K562 (cell line): ENCODE data around the gene DUSP16. TPM values are rescaled to one million over a fixed set of nuclear protein-coding genes. Genes with fewer than 3 reads are reported as not detected.
"Not testable (repeated sequence)": the region's sequence is repeated elsewhere in the genome, so short reads cannot be mapped to it uniquely, and the experiment has no call there.

ENCODE experiments used
- ATAC-seq: fragments of 200-7000 bp; cut with Tn5 transposase; 3 replicates; pipeline ENCODE4 v1.9.1; 2020; ENCODE audit warnings: moderate library complexity
- BruUV-seq: library from RNA; stranded (reverse); fragments of 400-500 nt; replicated peaks from 2 replicates; lab custom pipeline; 2021; lab: Mats Ljungman, UMichigan
- CTCF ChIA-PET: fragments of 300-600 bp; formaldehyde crosslinking; extraction: SDS; loops from one replicate; lab custom pipeline; 2021; ENCODE audit warnings: low intra/inter-chr PET ratio; lab: Yijun Ruan, JAX
- POLR2A ChIA-PET: fragments of 300-600, 350-650 bp; sonication (Branson Sonifier 250); formaldehyde crosslinking; extraction: SDS; loops from one replicate; lab custom pipeline; 2021; ENCODE audit warnings: antibody characterized with exemption, inconsistent platforms; lab: Yijun Ruan, JAX
- DNase-seq, 4 experiments: peaks; one replicate each; pipeline versions ENCODE4 v3.0.0 to v3.0.0-alpha.2; 2011 to 2018; ENCODE audit warnings: low spot score in 3 of 4, mixed read lengths in 3 of 4; ENCODE audit errors: extremely low read depth in 1 of 4
- FAIRE-seq: peaks from 2 replicates; lab custom pipeline; 2011; peaks lifted over from hg19 to GRCh38; lab: Jason Lieb, UNC
- H2AFZ ChIP-seq: 2 replicates; pipeline ENCODE4 v1.6.0; 2011; ENCODE audit warnings: low read depth, low read length, control low read depth, inconsistent platforms
- H3K27ac ChIP-seq: fragments of 200-600 bp; 3 replicates; pipeline ENCODE4 v1.8.0; 2011; ENCODE audit warnings: low read depth, mild to moderate bottlenecking, control low read depth, inconsistent platforms, low read length, moderate library complexity, mixed read lengths; ENCODE audit errors: extremely low read depth
- H3K27me3 ChIP-seq, 2 experiments: fragments of 300-600 bp in 1 of 2; 2 replicates in 1 of 2; 3 replicates in 1 of 2; pipeline versions ENCODE4 v1.6.0 to v1.8.0; 2011; ENCODE audit warnings: inconsistent platforms in 2 of 2, low read length in 2 of 2, mild to moderate bottlenecking in 1 of 2, mixed read lengths in 1 of 2, moderate library complexity in 1 of 2; ENCODE audit not compliant: control insufficient read depth in 2 of 2, insufficient read depth in 2 of 2
- H3K36me3 ChIP-seq: fragments of 300-600 bp; 3 replicates; pipeline ENCODE4 v1.8.0; 2011; ENCODE audit warnings: mild to moderate bottlenecking, low read length, inconsistent platforms; ENCODE audit not compliant: control insufficient read depth, insufficient read depth
- H3K4me1 ChIP-seq, 2 experiments: fragments of 200-600 bp in 1 of 2; replicated peaks in 1 of 2; 2 replicates in 1 of 2; 3 replicates in 1 of 2; pipeline versions ENCODE4 v1.5.1 to v1.8.0; 2011; ENCODE audit warnings: inconsistent platforms in 2 of 2, low read length in 2 of 2, mild to moderate bottlenecking in 1 of 2, mixed read lengths in 1 of 2, moderate library complexity in 1 of 2; ENCODE audit not compliant: control insufficient read depth in 2 of 2, insufficient read depth in 2 of 2
- H3K4me2 ChIP-seq: 2 replicates; pipeline ENCODE4 v1.6.1; 2011; ENCODE audit warnings: low read length, control low read depth, inconsistent platforms, mixed read lengths; ENCODE audit not compliant: insufficient read depth
- H3K4me3 ChIP-seq: fragments of 200-600 bp; sonication (generic), shearing (Covaris generic); 2 replicates; pipeline ENCODE4 v1.5.1; 2016; ENCODE audit warnings: control low read depth, inconsistent platforms
- H3K79me2 ChIP-seq: fragments of 200-600 bp; 3 replicates; pipeline ENCODE4 v1.8.0; 2011; ENCODE audit warnings: low read length, inconsistent platforms; ENCODE audit not compliant: control insufficient read depth, insufficient read depth
- H3K9ac ChIP-seq, 2 experiments: 2 replicates each; pipeline versions ENCODE4 v1.6.0 to v1.6.1; 2011; ENCODE audit warnings: low read depth in 2 of 2, low read length in 2 of 2, control low read depth in 1 of 2, inconsistent platforms in 1 of 2, mild to moderate bottlenecking in 1 of 2, mixed read lengths in 1 of 2; ENCODE audit not compliant: insufficient read depth in 1 of 2
- H3K9me1 ChIP-seq: one replicate; pipeline ENCODE4 v1.6.0; 2011; ENCODE audit warnings: inconsistent platforms, mild to moderate bottlenecking, low read length, moderate library complexity; ENCODE audit not compliant: control insufficient read depth, insufficient read depth
- H3K9me3 ChIP-seq: replicated peaks from 2 replicates; pipeline ENCODE4 v1.5.1; 2011; ENCODE audit warnings: low read depth, low read length, inconsistent platforms; ENCODE audit not compliant: control insufficient read depth, insufficient read depth
- H4K20me1 ChIP-seq: replicated peaks from 2 replicates; pipeline ENCODE4 v1.6.1; 2011; ENCODE audit warnings: low read length, inconsistent platforms, mixed read lengths; ENCODE audit not compliant: control insufficient read depth, insufficient read depth
- ADNP ChIP-seq: fragments of 200-800 bp; sonication (Bioruptor generic); IDR thresholded peaks from 2 replicates; pipeline ENCODE4 v1.6.1; 2016; ENCODE audit warnings: missing genetic modification characterization, missing compliant biosample characterization
- ATF4 ChIP-seq: fragments of 450-650 bp; formaldehyde crosslinking; IDR thresholded peaks from 2 replicates; pipeline ENCODE4 v1.4.0; 2022; ENCODE audit warnings: mild to moderate bottlenecking, moderate library complexity
- MEF2D ChIP-seq: conservative IDR thresholded peaks from 2 replicates; pipeline ENCODE4 v1.6.1; 2016; ENCODE audit warnings: low read depth, missing genetic modification characterization, missing compliant biosample characterization
- MYNN ChIP-seq, 2 experiments: sonication (generic); formaldehyde crosslinking in 1 of 2; IDR thresholded peaks; 2 replicates each; pipeline versions ENCODE4 v1.5.0 to v1.6.1; 2016 to 2020; ENCODE audit warnings: antibody characterized with exemption in 1 of 2, missing genetic modification reagents in 1 of 2
- PHF8 ChIP-seq: fragments of 200-600 bp; sonication (generic); IDR thresholded peaks from 2 replicates; pipeline ENCODE4 v1.6.1; 2012; ENCODE audit warnings: mixed run types, mild to moderate bottlenecking, inconsistent platforms, low read length, moderate library complexity, borderline replicate concordance
- POLR2AphosphoS2 ChIP-seq: IDR thresholded peaks from 2 replicates; pipeline ENCODE4 v1.6.1; 2012; ENCODE audit warnings: low read length, improper control_type of control experiment
- RFX7 ChIP-seq: fragments of 250-450 bp; sonication (Bioruptor Pico); IDR thresholded peaks from 2 replicates; pipeline ENCODE4 v1.5.1; 2021; ENCODE audit warnings: mild to moderate bottlenecking
- SP2 ChIP-seq: IDR thresholded peaks from 2 replicates; pipeline ENCODE4 v1.6.1; 2011; ENCODE audit warnings: mild to moderate bottlenecking, low read depth, low read length, moderate library complexity; ENCODE audit not compliant: poor library complexity, severe bottlenecking; ENCODE audit errors: extremely low read depth
- TRIM24 ChIP-seq, 2 experiments: fragments of 450-650 bp; IDR thresholded peaks; 2 replicates each; pipeline ENCODE4 v1.6.1; 2016
- ZNF24 ChIP-seq: fragments of 450-650 bp; IDR thresholded peaks from 2 replicates; pipeline ENCODE4 v1.6.1; 2016
- ZNF280B ChIP-seq: fragments of 250-450 bp; sonication (Bioruptor Pico); IDR thresholded peaks from 2 replicates; pipeline ENCODE4 v1.5.1; 2021; ENCODE audit warnings: mild to moderate bottlenecking
- WGBS: fragments of 100-300 bp; shearing (Covaris generic); methylation state at CpG from one replicate; pipeline ENCODE4 v1.1.6; 2016; ENCODE audit warnings: low coverage, mixed read lengths; ENCODE audit not compliant: insufficient coverage; ENCODE audit errors: missing lambda C conversion rate; 5-methylcytosine and 5-hydroxymethylcytosine counted together
- in situ Hi-C: fragments of 300-500 bp; cut with MboI; formaldehyde crosslinking; loops from 4 replicates; pipeline ENCODE4 v1.15.0; 2018; ENCODE audit warnings: inconsistent platforms, mixed read lengths
- intact Hi-C: fragments of 100-400 bp; cut with micrococcal nuclease; formaldehyde crosslinking; loops from 2 replicates; pipeline ENCODE4 v1.14.2; 2022
- polyA plus RNA-seq, 8 experiments: library from polyadenylated mRNA; depleted of rRNA in 4 of 8; stranded (reverse) in 5 of 8; unstranded in 3 of 8; fragments of >200 nt; fragmentation: Nextera tagmentation in 2 of 8; fragmentation: Illumina TruSeq in 1 of 8; extraction: Ambion mirVana in 2 of 8; extraction: Trizol in 1 of 8; gene quantifications; 2 replicates each; pipeline versions ENCODE4 v1.2.1 to v1.2.3, GENCODE V29; 2011 to 2014; ENCODE audit warnings: inconsistent platforms in 1 of 8, missing spikeins in 1 of 8
- total RNA-seq, 7 experiments: library from RNA; depleted of rRNA in 6 of 7; stranded (reverse); fragments of >200 nt in 6 of 7; fragmentation: Illumina TruSeq in 2 of 7; extraction: Trizol in 2 of 7; gene quantifications; 2 replicates each; pipeline versions ENCODE4 v1.2.1 to v1.2.3, GENCODE V29; 2011 to 2021; ENCODE audit warnings: low replicate concordance in 1 of 7
- TF ChIP-seq, protein P1 (sequence below): sonication (generic); formaldehyde crosslinking; IDR thresholded peaks from 2 replicates; pipeline ENCODE4 v1.8.1; 2023; ENCODE audit warnings: mild to moderate bottlenecking, missing genetic modification reagents

The DUSP16 gene
- total and polyA plus RNA-seq, 9 of the 15 experiments (the other 6 are each of a cell fraction or from before 2014, with no cell fraction given): 0.70 to 12.3 (median 5.7) TPM

DNA sequence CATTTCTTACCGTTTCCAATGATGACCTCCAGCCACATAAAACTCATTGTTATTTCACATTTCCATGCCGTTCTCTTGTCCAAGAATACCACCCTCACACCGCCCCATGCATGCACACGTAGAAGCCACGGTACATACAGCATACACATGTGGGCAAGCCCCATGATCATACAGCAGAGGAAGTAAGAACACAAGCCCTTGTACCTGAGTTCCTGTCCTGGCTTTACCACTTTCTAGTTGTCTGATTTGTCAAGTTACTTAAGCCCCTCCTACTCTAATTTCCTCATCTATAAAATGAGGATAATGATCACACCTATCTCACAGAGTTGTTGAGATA is 59.9 kb downstream of the DUSP16 start:
- FAIRE-seq: no peak
- intact Hi-C loops (no loop called here), in situ Hi-C loops (no loop called here)
- Histone ChIP-seq H3K27ac (no peak overlapping the region), H2AFZ (no peak overlapping the region), H3K9me3 (no peaks in the 10 kb centered on the region), H3K4me3 (no peak overlapping the region), H4K20me1 (peaks cover 4% of the 10 kb centered on the region), H3K9me1 (no peaks in the 10 kb centered on the region), H3K4me1 (peaks cover 3 to 18% of the 10 kb centered on the region in 2 experiments; a peak in 3 of 5 replicates), H3K79me2 (peaks cover 16% of the 10 kb centered on the region), H3K9ac (no peak overlapping the region), H3K27me3 (no peaks in the 10 kb centered on the region), H3K4me2 (no peak overlapping the region), H3K36me3 (no peaks in the 10 kb centered on the region)
- WGBS: 92% methylated on average over 4 of the region's 5 CpGs
- POLR2A ChIA-PET: no interaction called here
- CTCF ChIA-PET: interaction anchor here (0.7 kb wide), 1 partner anchor 201 kb away, joined by 5 read pairs; no protein-coding TSS in a partner anchor
- BruUV-seq: no TSS peak
- TF ChIP-seq ZNF24: no peak
- no peak for TF ChIP-seq TRIM24 (IDR thresholded peaks at IDR 0.05)
- no peak for TF ChIP-seq ZNF280B (CRISPR knock-in tag)
- TF ChIP-seq MYNN (IDR thresholded peaks at IDR 0.05): no peak
- no peak for TF ChIP-seq MYNN (CRISPR knock-in tag; IDR thresholded peaks at IDR 0.05)
- TF ChIP-seq PHF8: no peak
- no peak for TF ChIP-seq ATF4
- no peak for TF ChIP-seq SP2
- no peak for TF ChIP-seq RFX7 (CRISPR knock-in tag)
- TF ChIP-seq POLR2AphosphoS2: no peak
- TF ChIP-seq MEF2D (tag): no peak
- no peak for TF ChIP-seq ADNP (tag)
- TF ChIP-seq, protein P1, sequence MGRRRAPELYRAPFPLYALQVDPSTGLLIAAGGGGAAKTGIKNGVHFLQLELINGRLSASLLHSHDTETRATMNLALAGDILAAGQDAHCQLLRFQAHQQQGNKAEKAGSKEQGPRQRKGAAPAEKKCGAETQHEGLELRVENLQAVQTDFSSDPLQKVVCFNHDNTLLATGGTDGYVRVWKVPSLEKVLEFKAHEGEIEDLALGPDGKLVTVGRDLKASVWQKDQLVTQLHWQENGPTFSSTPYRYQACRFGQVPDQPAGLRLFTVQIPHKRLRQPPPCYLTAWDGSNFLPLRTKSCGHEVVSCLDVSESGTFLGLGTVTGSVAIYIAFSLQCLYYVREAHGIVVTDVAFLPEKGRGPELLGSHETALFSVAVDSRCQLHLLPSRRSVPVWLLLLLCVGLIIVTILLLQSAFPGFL (CRISPR knock-in tag): no peak
- ATAC-seq: no peak
- DNase-seq: no peak

- H2AFZ ChIP-seq, DNase-seq, H3K9me1 ChIP-seq, H3K4me2 ChIP-seq, H3K27me3 ChIP-seq, H3K36me3 ChIP-seq, H3K27ac ChIP-seq, H4K20me1 ChIP-seq, intact Hi-C loops, H3K9ac ChIP-seq, in situ Hi-C loops, FAIRE-seq, H3K9me3 ChIP-seq, ATAC-seq, BruUV-seq, POLR2A ChIA-PET, H3K4me3 ChIP-seq: not testable (repeated sequence)
- Histone ChIP-seq H3K4me1 (peaks cover 3 to 18% of the 10 kb centered on the region in 2 experiments; a peak in 3 of 5 replicates), H3K79me2 (peaks cover 16% of the 10 kb centered on the region)
- WGBS: 78% methylated on average over 3 of the region's 7 CpGs
- CTCF ChIA-PET: interaction anchor here (0.7 kb wide), 1 partner anchor 202 kb away, joined by 5 read pairs; no protein-coding TSS in a partner anchor
Measured at GRCh38 chr12:12502130-12502814, 60.4 kb downstream of the DUSP16 start.
